ENCODE data around the gene RUFY2.

DNA sequence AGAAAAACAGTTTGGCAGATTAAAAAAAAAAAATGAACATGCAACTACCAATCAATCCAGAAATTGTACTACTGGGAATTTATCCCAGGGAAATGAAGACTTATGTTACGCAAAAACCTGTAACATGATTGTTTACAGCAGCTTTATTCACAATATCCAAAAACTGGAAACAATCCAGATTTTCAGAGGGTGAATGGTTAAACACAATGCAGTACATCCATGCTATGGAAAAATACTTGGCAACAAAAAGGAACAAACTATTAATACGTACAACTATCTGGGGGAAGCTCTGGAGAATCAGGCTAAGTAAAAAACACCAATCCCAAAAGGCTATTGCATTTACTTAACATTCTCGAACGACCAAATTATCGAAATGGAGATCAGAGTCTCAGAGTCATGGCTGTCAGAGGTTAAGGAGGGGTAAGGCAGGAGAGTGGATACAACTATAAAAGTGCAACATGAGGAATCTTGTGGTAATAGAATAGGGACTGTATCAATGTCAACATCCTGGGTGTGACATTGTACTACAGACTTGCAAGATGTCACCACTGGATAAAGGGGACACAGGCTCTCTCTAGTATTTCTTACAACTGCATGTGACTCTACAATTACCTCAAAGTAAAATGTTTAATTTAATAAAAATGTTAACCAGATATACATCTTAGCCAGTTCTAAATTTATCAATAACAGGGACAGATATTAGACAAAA is 21.5 kb upstream of the RUFY2 start:
- TF ChIP-seq, protein P1, sequence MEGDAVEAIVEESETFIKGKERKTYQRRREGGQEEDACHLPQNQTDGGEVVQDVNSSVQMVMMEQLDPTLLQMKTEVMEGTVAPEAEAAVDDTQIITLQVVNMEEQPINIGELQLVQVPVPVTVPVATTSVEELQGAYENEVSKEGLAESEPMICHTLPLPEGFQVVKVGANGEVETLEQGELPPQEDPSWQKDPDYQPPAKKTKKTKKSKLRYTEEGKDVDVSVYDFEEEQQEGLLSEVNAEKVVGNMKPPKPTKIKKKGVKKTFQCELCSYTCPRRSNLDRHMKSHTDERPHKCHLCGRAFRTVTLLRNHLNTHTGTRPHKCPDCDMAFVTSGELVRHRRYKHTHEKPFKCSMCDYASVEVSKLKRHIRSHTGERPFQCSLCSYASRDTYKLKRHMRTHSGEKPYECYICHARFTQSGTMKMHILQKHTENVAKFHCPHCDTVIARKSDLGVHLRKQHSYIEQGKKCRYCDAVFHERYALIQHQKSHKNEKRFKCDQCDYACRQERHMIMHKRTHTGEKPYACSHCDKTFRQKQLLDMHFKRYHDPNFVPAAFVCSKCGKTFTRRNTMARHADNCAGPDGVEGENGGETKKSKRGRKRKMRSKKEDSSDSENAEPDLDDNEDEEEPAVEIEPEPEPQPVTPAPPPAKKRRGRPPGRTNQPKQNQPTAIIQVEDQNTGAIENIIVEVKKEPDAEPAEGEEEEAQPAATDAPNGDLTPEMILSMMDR (IDR thresholded peaks at IDR 0.05; ENCODE audit: low read depth, low read length): no peak
- no peak for TF ChIP-seq EZH2phosphoT487 (IDR thresholded peaks at IDR 0.05; ENCODE audit: low read depth)
